Measurements from ENCODE around the gene TTPAL. TPM values are rescaled to one million over a fixed set of nuclear protein-coding genes. Genes with fewer than 3 reads are reported as not detected.

TTPAL gene
- total RNA-seq, 1 experiment from 2014 or later, result 20.4 TPM

DNA sequence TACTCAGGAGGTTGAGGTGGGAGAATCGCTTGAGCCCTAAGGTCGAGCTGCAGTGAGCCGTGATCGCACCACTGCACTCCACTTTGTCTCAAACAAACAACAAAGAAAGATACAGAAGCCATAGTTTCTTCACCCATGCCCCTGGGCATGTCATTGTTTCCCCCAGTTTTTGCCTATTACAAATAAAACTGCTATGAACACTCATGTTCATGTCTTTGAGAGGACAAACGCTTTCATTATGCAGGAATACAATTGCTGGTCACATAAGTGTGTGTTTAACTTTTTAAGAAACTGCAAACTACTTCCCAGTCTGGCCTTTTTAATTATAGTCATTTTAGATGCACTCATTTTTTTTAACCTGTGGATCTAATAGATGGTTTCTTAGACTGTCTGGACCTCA lies 12.2 kb upstream of the TTPAL start:
- no TSS peak for BruUV-seq (replicated peaks)
- Histone ChIP-seq H3K27ac (ENCODE audit: low read depth, low read length) (no peak overlapping the region), H3K4me2 (ENCODE audit: low read length) (no peak overlapping the region), H3K27me3 (ENCODE audit: insufficient read depth, low read length) (no peaks in the 10 kb centered on the region), H2AFZ (ENCODE audit: low read depth, low read length, poor library complexity, severe bottlenecking) (no peak overlapping the region), H3K9me2 (ENCODE audit: insufficient read depth) (no peaks in the 10 kb centered on the region), H4K20me1 (ENCODE audit: insufficient read depth) (no peaks in the 10 kb centered on the region), H3K9me3 (ENCODE audit: control insufficient read depth in 1 of 2, insufficient read depth in 1 of 2, low read depth in 1 of 2, low read length in 2 of 2) (no peaks in the 10 kb centered on the region), H3K36me3 (ENCODE audit: control insufficient read depth in 1 of 2, insufficient read depth in 2 of 2, low read length in 2 of 2) (no peaks in the 10 kb centered on the region), H3K9ac (ENCODE audit: low read length) (no peak overlapping the region), H3K79me2 (ENCODE audit: insufficient read depth, low read length) (no peaks in the 10 kb centered on the region), H3K4me1 (ENCODE audit: control insufficient read depth in 1 of 2, insufficient read depth in 2 of 2, low read length in 2 of 2) (peaks cover 0 to 8% of the 10 kb centered on the region in 2 experiments; a peak in 1 of 4 replicates), H3K4me3 (replicated peaks in 1 of 2; ENCODE audit: low read depth in 1 of 2, low read length in 2 of 2) (no peak overlapping the region)
- no peak for TF ChIP-seq SRF (IDR thresholded peaks at IDR 0.05; ENCODE audit: low read depth)
- TF ChIP-seq EZH2phosphoT487 (IDR thresholded peaks at IDR 0.05; ENCODE audit: borderline replicate concordance), result no peak
- no peak for TF ChIP-seq POLR2A (IDR thresholded peaks at IDR 0.05; ENCODE audit: borderline replicate concordance, extremely low read depth, insufficient read depth, insufficient read length)
- no peak for TF ChIP-seq ZFX (IDR thresholded peaks at IDR 0.05)
- TF ChIP-seq SP1 (IDR thresholded peaks at IDR 0.05; ENCODE audit: low read depth), result no peak
- TF ChIP-seq TCF7L2 (IDR thresholded peaks at IDR 0.05; ENCODE audit: borderline replicate concordance, extremely low read depth, insufficient read depth, insufficient read length), result no peak
- TF ChIP-seq ZBTB33 (IDR thresholded peaks at IDR 0.05; ENCODE audit: extremely low read depth, insufficient replicate concordance, low read length), result no peak
- no peak for TF ChIP-seq YY1 (IDR thresholded peaks at IDR 0.05; ENCODE audit: extremely low read depth, insufficient replicate concordance, low read depth, low read length)
- no peak for TF ChIP-seq RAD21 (IDR thresholded peaks at IDR 0.05; ENCODE audit: low read depth)
- RAD21 ChIA-PET (ENCODE audit: low non-redundant PET in 1 of 2, low total read pairs in 2 of 2, uncharacterized antibody in 2 of 2, unreplicated experiment in 2 of 2), result no interaction called here
- no peak for DNase-seq (ENCODE audit: low read depth, low spot score)
- CTCF ChIA-PET, result no interaction called here
- no peak for ATAC-seq
- intact Hi-C loops (cut with micrococcal nuclease), result loop anchor here (5.0 to 10.0 kb wide), 2 partner anchors 149 to 346 kb away; partner anchors contain the start of gene FITM2
- POLR2A ChIA-PET, result interaction anchor here (0.7 kb wide), 1 partner anchor 231 kb away, joined by 3 read pairs; no protein-coding TSS in a partner anchor

Measured in HCT116 (cell line).